H1 (cell line): Measurements from ENCODE around the gene PGAM4. TPM values are rescaled to one million over a fixed set of nuclear protein-coding genes. Genes with fewer than 3 reads are reported as not detected.

Experiments
- CTCF ChIA-PET: fragments of 300-600 bp; sonication (Branson Sonifier 250); formaldehyde crosslinking; loops from one replicate; lab custom pipeline; 2021; ENCODE audit not compliant: partially characterized antibody; lab: Charles Lee
- POLR2A ChIA-PET: fragments of 300-600 bp; sonication (Branson Sonifier 250); formaldehyde crosslinking; loops from one replicate; lab custom pipeline; 2021; ENCODE audit warnings: inconsistent platforms; ENCODE audit not compliant: partially characterized antibody; lab: Charles Lee
- DNase-seq, 2 experiments: peaks; one replicate each; pipeline versions ENCODE4 v3.0.0 to v3.0.0-alpha.2; 2010 to 2022; ENCODE audit warnings: low spot score in 2 of 2, low read depth in 1 of 2, mixed read lengths in 1 of 2
- FAIRE-seq: peaks from 2 replicates; lab custom pipeline; 2011; peaks lifted over from hg19 to GRCh38; lab: Jason Lieb, UNC
- H2AFZ ChIP-seq: 2 replicates; pipeline ENCODE4 v1.8.1; 2012; ENCODE audit warnings: low read length, inconsistent platforms
- H2AK5ac ChIP-seq: 2 replicates; pipeline ENCODE4 v1.6.1; 2013; ENCODE audit warnings: low read depth, low read length
- H2BK120ac ChIP-seq: replicated peaks from 2 replicates; pipeline ENCODE3; 2013; ENCODE audit warnings: low read depth, low read length, inconsistent platforms
- H2BK12ac ChIP-seq: 2 replicates; pipeline ENCODE4 v1.6.1; 2013; ENCODE audit warnings: low read depth, low read length
- H2BK15ac ChIP-seq: 2 replicates; pipeline ENCODE4 v1.6.1; 2013; ENCODE audit warnings: low read length
- H2BK20ac ChIP-seq: 2 replicates; pipeline ENCODE4 v1.6.1; 2013; ENCODE audit warnings: low read length
- H2BK5ac ChIP-seq: 2 replicates; pipeline ENCODE4 v1.6.1; 2013; ENCODE audit warnings: low read depth, low read length
- H3K14ac ChIP-seq: 2 replicates; pipeline ENCODE4 v1.6.1; 2013; ENCODE audit warnings: inconsistent platforms; ENCODE audit not compliant: insufficient read length
- H3K18ac ChIP-seq: 2 replicates; pipeline ENCODE4 v1.6.1; 2013; ENCODE audit warnings: low read length; ENCODE audit errors: extremely low read depth
- H3K23ac ChIP-seq: 2 replicates; pipeline ENCODE4 v1.6.1; 2013; ENCODE audit warnings: inconsistent platforms; ENCODE audit not compliant: insufficient read length
- H3K23me2 ChIP-seq: 2 replicates; pipeline ENCODE4 v1.6.1; 2013; ENCODE audit warnings: low read depth, low read length
- H3K27ac ChIP-seq: 2 replicates; pipeline ENCODE4 v1.6.1; 2011; ENCODE audit warnings: low read depth, low read length, inconsistent platforms
- H3K27me3 ChIP-seq, 4 experiments: replicated peaks in 1 of 4; 1 replicate in 1 of 4; 2 replicates in 3 of 4; pipeline versions ENCODE4 v1.6.1 to v1.8.1; 2011 to 2013; ENCODE audit warnings: low read length in 3 of 4, mild to moderate bottlenecking in 3 of 4, inconsistent platforms in 2 of 4, mixed read lengths in 2 of 4, moderate library complexity in 1 of 4; ENCODE audit not compliant: control insufficient read depth in 3 of 4, insufficient read depth in 3 of 4; ENCODE audit errors: extremely low read depth in 1 of 4
- H3K36me3 ChIP-seq, 4 experiments: 2 replicates each; pipeline versions ENCODE4 v1.6.1 to v1.8.1; 2011 to 2013; ENCODE audit warnings: mild to moderate bottlenecking in 4 of 4, low read length in 3 of 4, moderate library complexity in 2 of 4, control low read depth in 1 of 4, inconsistent platforms in 1 of 4; ENCODE audit not compliant: insufficient read depth in 4 of 4, control insufficient read depth in 2 of 4
- H3K4ac ChIP-seq: replicated peaks from 2 replicates; pipeline ENCODE3; 2013; ENCODE audit warnings: low read length, low read depth, mixed read lengths, inconsistent platforms; ENCODE audit not compliant: insufficient read length
- H3K4me1 ChIP-seq, 4 experiments: replicated peaks in 1 of 4; 1 replicate in 1 of 4; 2 replicates in 3 of 4; pipeline versions ENCODE4 v1.6.1 to v1.8.1; 2011 to 2013; ENCODE audit warnings: low read length in 3 of 4, inconsistent platforms in 2 of 4, mixed read lengths in 1 of 4; ENCODE audit not compliant: insufficient read depth in 4 of 4, control insufficient read depth in 3 of 4
- H3K4me2 ChIP-seq, 2 experiments: 2 replicates each; pipeline versions ENCODE4 v1.6.1 to v1.8.1; 2011 to 2013; ENCODE audit warnings: low read depth in 2 of 2, low read length in 2 of 2, control low read depth in 1 of 2, inconsistent platforms in 1 of 2, mild to moderate bottlenecking in 1 of 2; ENCODE audit not compliant: insufficient read depth in 1 of 2
- H3K4me3 ChIP-seq, 4 experiments: fragments of 200-600, 300-600 bp in 1 of 4; sonication (generic), shearing (Covaris generic), sonication (Bioruptor Twin) in 1 of 4; 2 replicates each; pipeline versions ENCODE4 v1.5.1 to v1.8.1; 2011 to 2016; ENCODE audit warnings: low read length in 4 of 4, low read depth in 3 of 4, control low read depth in 2 of 4, inconsistent platforms in 2 of 4, mild to moderate bottlenecking in 2 of 4, mixed read lengths in 1 of 4, moderate library complexity in 1 of 4; ENCODE audit not compliant: insufficient read depth in 2 of 4; ENCODE audit errors: extremely low read depth in 1 of 4
- H3K56ac ChIP-seq: replicated peaks from 2 replicates; pipeline ENCODE3; 2013; ENCODE audit warnings: low read depth, mild to moderate bottlenecking, mixed read lengths, low read length, inconsistent platforms; ENCODE audit not compliant: insufficient read length
- H3K79me1 ChIP-seq: 2 replicates; pipeline ENCODE4 v1.6.1; 2013; ENCODE audit warnings: low read depth, low read length, control low read depth
- H3K79me2 ChIP-seq, 2 experiments: 2 replicates each; pipeline versions ENCODE4 v1.6.1 to v1.8.1; 2012 to 2013; ENCODE audit warnings: low read length in 2 of 2, mild to moderate bottlenecking in 2 of 2, inconsistent platforms in 1 of 2; ENCODE audit not compliant: insufficient read depth in 2 of 2, control insufficient read depth in 1 of 2
- H3K9ac ChIP-seq, 4 experiments: replicated peaks in 1 of 4; 1 replicate in 1 of 4; 2 replicates in 3 of 4; pipeline versions ENCODE4 v1.6.1 to v1.8.1; 2011 to 2013; ENCODE audit warnings: low read depth in 3 of 4, low read length in 3 of 4, control low read depth in 2 of 4, mild to moderate bottlenecking in 2 of 4, moderate library complexity in 2 of 4, inconsistent platforms in 1 of 4; ENCODE audit errors: extremely low read depth in 1 of 4
- H3K9me3 ChIP-seq, 2 experiments: 2 replicates each; pipeline versions ENCODE4 v1.6.1 to v1.8.1; 2012 to 2013; ENCODE audit warnings: mild to moderate bottlenecking in 2 of 2, moderate library complexity in 2 of 2, control low read depth in 1 of 2, inconsistent platforms in 1 of 2, low read depth in 1 of 2, low read length in 1 of 2, mixed read lengths in 1 of 2; ENCODE audit not compliant: insufficient read depth in 2 of 2
- H4K20me1 ChIP-seq, 2 experiments: replicated peaks in 1 of 2; 2 replicates each; pipeline versions ENCODE3 to v1.8.1; 2011 to 2013; ENCODE audit warnings: inconsistent platforms in 2 of 2, low read length in 2 of 2, mild to moderate bottlenecking in 1 of 2; ENCODE audit not compliant: insufficient read depth in 2 of 2, control insufficient read depth in 1 of 2
- H4K5ac ChIP-seq: 2 replicates; pipeline ENCODE4 v1.6.1; 2013; ENCODE audit warnings: low read length, low read depth, mixed read lengths, inconsistent platforms; ENCODE audit not compliant: insufficient read length
- H4K8ac ChIP-seq: 2 replicates; pipeline ENCODE4 v1.8.0; 2013; ENCODE audit warnings: mild to moderate bottlenecking, moderate library complexity, low read length, inconsistent platforms; ENCODE audit not compliant: insufficient read depth; ENCODE audit errors: extremely low read depth
- H4K91ac ChIP-seq: replicated peaks from 2 replicates; pipeline ENCODE3; 2013; ENCODE audit warnings: low read length, mixed read lengths, inconsistent platforms; ENCODE audit not compliant: insufficient read length
- SAP30 ChIP-seq: fragments of 300-600 bp; sonication (generic); IDR thresholded peaks from 2 replicates; pipeline ENCODE4 v1.7.1; 2012; ENCODE audit warnings: low read length, moderate library complexity, mild to moderate bottlenecking, inconsistent platforms; ENCODE audit not compliant: insufficient read depth, insufficient replicate concordance
- WGBS, 2 experiments: shearing (Covaris generic) in 1 of 2; methylation state at CpG; one replicate each; pipeline versions ENCODE4 v1.1.6 to v1.1.7; 2013 to 2015; ENCODE audit warnings: low lambda C conversion rate in 2 of 2, mixed read lengths in 2 of 2, inconsistent platforms in 1 of 2, low coverage in 1 of 2, missing lambda C conversion rate in 1 of 2; ENCODE audit not compliant: insufficient replicate concordance in 2 of 2, insufficient coverage in 1 of 2, insufficient read length in 1 of 2; ENCODE audit errors: extremely low coverage in 1 of 2, missing lambda C conversion rate in 1 of 2; 5-methylcytosine and 5-hydroxymethylcytosine counted together
- polyA plus RNA-seq, 7 experiments: library from polyadenylated mRNA; depleted of rRNA in 3 of 7; stranded (reverse) in 5 of 7; unstranded in 2 of 7; fragments of >200 nt in 5 of 7; fragments of 200-250 nt in 2 of 7; gene quantifications; 1 replicate in 5 of 7; 2 replicates in 1 of 7; 4 replicates in 1 of 7; pipeline versions ENCODE4 v1.2.1 to v1.2.3, GENCODE V29; 2011 to 2013; ENCODE audit warnings: missing spikeins in 2 of 7, mixed read lengths in 2 of 7
- total RNA-seq: library from RNA; stranded (reverse); fragmentation: NEBNext Ultra II Directional; extraction: Animal tissue kit (Norgen Biotek cat#: 25700); gene quantifications from 2 replicates; pipeline ENCODE4 v1.2.1, GENCODE V29; 2021

PGAM4 gene
- total and polyA plus RNA-seq, 2 of the 8 experiments (the other 6 are each of a cell fraction or from before 2014, with no cell fraction given), result 0.54 to 0.56 TPM

- FAIRE-seq (no peak), DNase-seq (no peak)
- Histone ChIP-seq H3K4me1 (no peaks in the 10 kb centered on the region), H3K23ac (no peak overlapping the region), H2BK120ac (no peak overlapping the region), H3K27me3 (no peaks in the 10 kb centered on the region), H3K4ac (no peak overlapping the region), H3K4me2 (no peak overlapping the region), H2BK20ac (no peak overlapping the region), H3K56ac (no peak overlapping the region), H2AFZ (no peak overlapping the region), H2BK12ac (no peak overlapping the region), H4K20me1 (no peaks in the 10 kb centered on the region), H3K14ac (no peak overlapping the region), H3K4me3 (no peak overlapping the region), H3K23me2 (no peaks in the 10 kb centered on the region), H2BK15ac (no peak overlapping the region), H2AK5ac (no peak overlapping the region), H3K9ac (no peak overlapping the region), H4K5ac (no peak overlapping the region), H3K18ac (no peak overlapping the region), H3K9me3 (no peaks in the 10 kb centered on the region), H3K36me3 (no peaks in the 10 kb centered on the region), H3K79me2 (no peaks in the 10 kb centered on the region), H3K27ac (no peak overlapping the region), H4K91ac (no peak overlapping the region), H3K79me1 (no peaks in the 10 kb centered on the region), H4K8ac (no peak overlapping the region), H2BK5ac (no peak overlapping the region)
- ChIA-PET CTCF (interaction anchor here (0.8 kb wide), 1 partner anchor 64 kb away, joined by 3 read pairs; no protein-coding TSS in a partner anchor), POLR2A (no interaction called here)
- 50% methylated on average over 1 of the region's 1 CpG; no CpG with 5 or more reads in 1 of the 2 experiments for WGBS, 2 experiments
- no peak for TF ChIP-seq SAP30
Measured at GRCh38 chrX:77960567-77960966, 8.9 kb downstream of the PGAM4 start.
